ENCODE measurements around the gene RCVRN. TPM values are rescaled to one million over a fixed set of nuclear protein-coding genes. Genes with fewer than 3 reads are reported as not detected.

The RCVRN gene
- total RNA-seq, 1 donor from 2014 or later = 0.49 TPM

GRCh38 chr17:9886141-9886930 lies 18.7 kb downstream of the RCVRN start:
- no peaks in the 10 kb centered on the region for H3K27me3 ChIP-seq
- no peak overlapping the region for H3K27ac ChIP-seq
- intact Hi-C loops (cut with DNase I) = no loop called here
- H3K9me3 ChIP-seq = peaks cover 3% of the 10 kb centered on the region
- no peak overlapping the region for H3K4me3 ChIP-seq
- H3K4me1 ChIP-seq = no peaks in the 10 kb centered on the region
- TF ChIP-seq CTCF (IDR thresholded peaks at IDR 0.05) (no peak), POLR2AphosphoS5 (IDR thresholded peaks at IDR 0.05; ENCODE audit: insufficient read depth in 1 of 2, low read depth in 1 of 2) (no peak), POLR2A (IDR thresholded peaks at IDR 0.05) (no peak)
- DNase-seq (ENCODE audit: extremely low spot score in 2 of 2) = no peak
- no peaks in the 10 kb centered on the region for H3K36me3 ChIP-seq

DNA sequence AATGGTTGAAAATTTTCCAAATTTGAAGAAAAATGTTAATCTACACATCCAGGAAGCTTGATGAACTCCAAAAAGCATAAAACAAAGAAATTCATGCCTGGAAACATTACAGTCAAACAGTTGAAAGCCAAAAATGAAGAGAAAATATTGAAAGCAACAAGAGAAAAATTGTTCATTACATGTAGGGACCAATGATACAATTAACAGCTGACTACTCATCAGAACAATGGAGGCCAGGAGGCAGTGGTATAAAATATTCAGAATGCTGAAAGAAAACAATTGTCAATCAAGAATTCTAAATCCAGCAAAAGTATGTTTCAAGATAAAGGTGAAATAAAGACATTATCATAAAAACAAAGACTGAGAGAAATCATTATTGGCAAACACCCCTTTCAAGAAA lies 21.6 kb downstream of the RCVRN start:
- H3K36me3 ChIP-seq = no peaks in the 10 kb centered on the region
- no peak for DNase-seq (ENCODE audit: extremely low spot score in 2 of 2)
- H3K4me3 ChIP-seq = no peak overlapping the region
- no peaks in the 10 kb centered on the region for H3K4me1 ChIP-seq
- no peak overlapping the region for H3K27ac ChIP-seq
- TF ChIP-seq POLR2AphosphoS5 (IDR thresholded peaks at IDR 0.05; ENCODE audit: insufficient read depth in 1 of 2, low read depth in 1 of 2) = no peak
- TF ChIP-seq CTCF (IDR thresholded peaks at IDR 0.05) = no peak
- no peak for TF ChIP-seq POLR2A (IDR thresholded peaks at IDR 0.05)
- H3K9me3 ChIP-seq = peaks cover 3% of the 10 kb centered on the region
- H3K27me3 ChIP-seq = no peaks in the 10 kb centered on the region
- intact Hi-C loops (cut with DNase I) = no loop called here

GRCh38 chr17:9880582-9880999 lies 24.5 kb downstream of the RCVRN start:
- Histone ChIP-seq H3K36me3 (no peaks in the 10 kb centered on the region), H3K27ac (no peak overlapping the region), H3K4me3 (no peak overlapping the region), H3K4me1 (no peaks in the 10 kb centered on the region), H3K9me3 (peaks cover 3% of the 10 kb centered on the region), H3K27me3 (no peaks in the 10 kb centered on the region)
- intact Hi-C loops (cut with DNase I) = no loop called here
- TF ChIP-seq POLR2A (IDR thresholded peaks at IDR 0.05) = no peak
- TF ChIP-seq CTCF (IDR thresholded peaks at IDR 0.05) = no peak
- no peak for TF ChIP-seq POLR2AphosphoS5 (IDR thresholded peaks at IDR 0.05; ENCODE audit: insufficient read depth in 1 of 2, low read depth in 1 of 2)
- DNase-seq (ENCODE audit: extremely low spot score in 2 of 2) = no peak

GRCh38 chr17:9878786-9879525 lies 26.1 kb downstream of the RCVRN start:
- no peak overlapping the region for H3K27ac ChIP-seq
- TF ChIP-seq POLR2AphosphoS5 (IDR thresholded peaks at IDR 0.05; ENCODE audit: insufficient read depth in 1 of 2, low read depth in 1 of 2) = no peak
- TF ChIP-seq POLR2A (IDR thresholded peaks at IDR 0.05) = no peak
- no peak for TF ChIP-seq CTCF (IDR thresholded peaks at IDR 0.05)
- H3K27me3 ChIP-seq = no peaks in the 10 kb centered on the region
- no peak for DNase-seq (ENCODE audit: extremely low spot score in 2 of 2)
- peaks cover 5% of the 10 kb centered on the region for H3K4me1 ChIP-seq
- peaks cover 3% of the 10 kb centered on the region for H3K9me3 ChIP-seq
- no peak overlapping the region for H3K4me3 ChIP-seq
- intact Hi-C loops (cut with DNase I) = no loop called here
- H3K36me3 ChIP-seq = no peaks in the 10 kb centered on the region

DNA sequence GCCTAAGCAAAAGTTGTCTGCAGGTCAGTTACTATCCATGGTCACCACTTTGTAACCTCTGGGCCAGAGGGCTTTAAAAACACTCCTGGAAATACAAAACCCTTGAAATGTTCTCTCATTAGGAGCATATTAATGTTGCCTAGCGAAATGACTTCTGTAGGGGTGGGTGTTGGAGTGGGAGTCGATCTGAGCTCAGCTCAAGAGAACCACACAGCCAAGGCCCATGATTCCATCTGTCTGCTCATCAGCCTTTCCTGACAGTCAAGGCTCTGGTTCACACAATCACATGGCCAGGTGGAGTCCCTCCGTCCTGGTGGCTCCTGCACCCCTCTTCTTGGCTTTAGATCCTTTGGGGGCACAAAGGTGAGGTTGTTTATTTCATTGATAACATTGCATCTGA lies 26.7 kb downstream of the RCVRN start:
- intact Hi-C loops (cut with DNase I) = no loop called here
- peaks cover 3% of the 10 kb centered on the region for H3K9me3 ChIP-seq
- no peak for TF ChIP-seq POLR2AphosphoS5 (IDR thresholded peaks at IDR 0.05; ENCODE audit: insufficient read depth in 1 of 2, low read depth in 1 of 2)
- no peak for TF ChIP-seq CTCF (IDR thresholded peaks at IDR 0.05)
- TF ChIP-seq POLR2A (IDR thresholded peaks at IDR 0.05) = no peak
- no peak overlapping the region for H3K27ac ChIP-seq
- H3K4me3 ChIP-seq = no peak overlapping the region
- H3K4me1 ChIP-seq = peaks cover 5% of the 10 kb centered on the region
- H3K27me3 ChIP-seq = no peaks in the 10 kb centered on the region
- no peak for DNase-seq (ENCODE audit: extremely low spot score in 2 of 2)
- H3K36me3 ChIP-seq = no peaks in the 10 kb centered on the region

Measured in vagina (tissue), 2 donors.